ENCODE measurements around the gene ASTN2.

DNA sequence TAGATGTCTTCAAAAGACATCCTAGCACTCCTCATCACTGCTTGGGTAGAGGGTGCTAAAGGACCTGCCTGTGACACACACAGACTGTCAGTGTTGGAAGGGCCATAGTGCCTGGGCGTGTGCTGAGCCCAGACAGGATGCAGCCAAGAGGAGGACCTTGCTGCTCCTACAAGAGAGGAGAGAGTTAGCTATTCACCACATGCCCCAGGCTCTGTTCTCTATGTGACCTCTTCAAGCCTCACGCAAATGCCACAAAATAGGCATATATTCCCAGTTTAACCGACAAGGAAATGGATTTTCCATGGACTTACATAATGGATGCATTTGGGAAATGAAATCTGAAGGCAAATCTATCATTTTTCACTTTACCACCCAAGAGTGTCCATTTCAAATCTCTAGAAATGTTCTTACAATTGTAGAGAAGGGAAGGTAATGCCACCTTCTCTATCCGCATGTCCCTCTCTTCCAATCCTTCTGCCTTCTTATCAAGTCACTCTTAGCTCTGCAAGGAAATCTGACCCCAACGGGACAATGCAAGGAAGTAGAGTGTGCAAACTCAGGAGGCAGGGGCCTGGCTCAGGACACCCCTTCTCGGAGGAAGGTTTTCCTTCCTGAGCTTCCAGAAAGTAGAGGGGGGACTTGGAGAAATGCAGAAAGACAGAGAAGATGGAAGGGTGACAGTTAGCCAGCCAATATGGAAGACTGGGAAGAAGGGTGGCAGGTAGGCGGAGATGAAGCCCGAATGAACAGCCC is 678.3 kb downstream of the ASTN2 start:
- TF ChIP-seq, protein P1, sequence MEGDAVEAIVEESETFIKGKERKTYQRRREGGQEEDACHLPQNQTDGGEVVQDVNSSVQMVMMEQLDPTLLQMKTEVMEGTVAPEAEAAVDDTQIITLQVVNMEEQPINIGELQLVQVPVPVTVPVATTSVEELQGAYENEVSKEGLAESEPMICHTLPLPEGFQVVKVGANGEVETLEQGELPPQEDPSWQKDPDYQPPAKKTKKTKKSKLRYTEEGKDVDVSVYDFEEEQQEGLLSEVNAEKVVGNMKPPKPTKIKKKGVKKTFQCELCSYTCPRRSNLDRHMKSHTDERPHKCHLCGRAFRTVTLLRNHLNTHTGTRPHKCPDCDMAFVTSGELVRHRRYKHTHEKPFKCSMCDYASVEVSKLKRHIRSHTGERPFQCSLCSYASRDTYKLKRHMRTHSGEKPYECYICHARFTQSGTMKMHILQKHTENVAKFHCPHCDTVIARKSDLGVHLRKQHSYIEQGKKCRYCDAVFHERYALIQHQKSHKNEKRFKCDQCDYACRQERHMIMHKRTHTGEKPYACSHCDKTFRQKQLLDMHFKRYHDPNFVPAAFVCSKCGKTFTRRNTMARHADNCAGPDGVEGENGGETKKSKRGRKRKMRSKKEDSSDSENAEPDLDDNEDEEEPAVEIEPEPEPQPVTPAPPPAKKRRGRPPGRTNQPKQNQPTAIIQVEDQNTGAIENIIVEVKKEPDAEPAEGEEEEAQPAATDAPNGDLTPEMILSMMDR (IDR thresholded peaks at IDR 0.05) = no peak
- TF ChIP-seq POLR2A (IDR thresholded peaks at IDR 0.05) = no peak

Measured in right lobe of liver (tissue), 4 donors.